T-cell (primary cell): ENCODE results near the gene TENM4. TPM values are rescaled to one million over a fixed set of nuclear protein-coding genes. Genes with fewer than 3 reads are reported as not detected.

ENCODE experiments used
- ATAC-seq, 4 experiments: fragments of 200-7000 bp in 3 of 4; fragments of 150-1000 bp in 1 of 4; cut with Tn5 transposase; replicated peaks in 1 of 4; 1 replicate in 3 of 4; 2 replicates in 1 of 4; pipeline ENCODE4 v1.10.0; 2021; ENCODE audit warnings: moderate library complexity in 3 of 4, mild to moderate bottlenecking in 2 of 4, moderate number of reproducible peaks in 1 of 4
- CTCF ChIA-PET, 2 donors: fragments of 300-600 bp; sonication (Branson Sonifier 250); formaldehyde crosslinking; loops; one replicate each; lab custom pipeline; 2022; ENCODE audit warnings: antibody characterized with exemption in 2 of 2; lab: Charles Lee
- POLR2A ChIA-PET, 2 donors: fragments of 300-600 bp; sonication (Branson Sonifier 250); formaldehyde crosslinking; loops; one replicate each; lab custom pipeline; 2022; ENCODE audit warnings: antibody characterized with exemption in 2 of 2; lab: Charles Lee
- DNase-seq, 35 experiments: peaks; one replicate each; pipeline versions ENCODE4 v3.0.0 to v3.0.0-alpha.2; 2013 to 2023
- H3K27ac ChIP-seq: one replicate; pipeline ENCODE4 v1.5.1; 2013; ENCODE audit warnings: low read length
- H3K27me3 ChIP-seq, 2 experiments: replicated peaks in 1 of 2; 1 replicate in 1 of 2; 2 replicates in 1 of 2; pipeline versions ENCODE4 v1.6.1 to v1.7.0; 2013; ENCODE audit warnings: low read length in 1 of 2, mixed read lengths in 1 of 2; ENCODE audit not compliant: control insufficient read depth in 2 of 2, insufficient read depth in 2 of 2; ENCODE audit errors: extremely low read depth in 1 of 2
- H3K36me3 ChIP-seq, 2 donors: 1 replicate in 1 of 2; 2 replicates in 1 of 2; pipeline versions ENCODE4 v1.6.1 to v1.7.0; 2013; ENCODE audit warnings: low read length in 1 of 2; ENCODE audit not compliant: control insufficient read depth in 2 of 2, insufficient read depth in 1 of 2; ENCODE audit errors: extremely low read depth in 1 of 2
- H3K4me1 ChIP-seq, 2 experiments: 1 replicate in 1 of 2; 2 replicates in 1 of 2; pipeline versions ENCODE4 v1.6.1 to v1.7.0; 2013; ENCODE audit warnings: low read length in 2 of 2, mixed read lengths in 1 of 2; ENCODE audit not compliant: insufficient read depth in 2 of 2, control insufficient read depth in 1 of 2; ENCODE audit errors: extremely low read depth in 1 of 2
- H3K4me3 ChIP-seq, 2 donors: 1 replicate in 1 of 2; 2 replicates in 1 of 2; pipeline versions ENCODE4 v1.5.1 to v1.7.0; 2013; ENCODE audit warnings: mild to moderate bottlenecking in 2 of 2, low read length in 1 of 2, moderate library complexity in 1 of 2; ENCODE audit not compliant: control insufficient read depth in 1 of 2; ENCODE audit errors: extremely low read depth in 1 of 2
- H3K9me3 ChIP-seq: 2 replicates; pipeline ENCODE4 v1.7.0; 2013
- H3K27ac Mint-ChIP-seq, 2 donors: one replicate each; pipeline ENCODE4 v1.8.0; 2020 to 2021; ENCODE audit warnings: mild to moderate bottlenecking in 2 of 2, mixed read lengths in 2 of 2
- H3K27me3 Mint-ChIP-seq, 2 donors: one replicate each; pipeline ENCODE4 v1.8.0; 2021 to 2022; ENCODE audit warnings: mixed read lengths in 2 of 2
- H3K36me3 Mint-ChIP-seq: one replicate; pipeline ENCODE4 v1.8.0; 2021; ENCODE audit warnings: mixed read lengths
- H3K4me1 Mint-ChIP-seq, 3 donors: one replicate each; pipeline ENCODE4 v1.8.0; 2020 to 2022; ENCODE audit warnings: mixed read lengths in 3 of 3, mild to moderate bottlenecking in 1 of 3
- H3K4me3 Mint-ChIP-seq, 3 donors: one replicate each; pipeline ENCODE4 v1.8.0; 2020 to 2022; ENCODE audit warnings: mild to moderate bottlenecking in 3 of 3, mixed read lengths in 3 of 3, moderate library complexity in 3 of 3
- H3K9me3 Mint-ChIP-seq, 3 donors: one replicate each; pipeline ENCODE4 v1.8.0; 2020 to 2022; ENCODE audit warnings: mixed read lengths in 3 of 3
- WGBS: methylation state at CpG from one replicate; pipeline ENCODE4 v1.1.5; 2013; ENCODE audit warnings: missing lambda C conversion rate; ENCODE audit not compliant: insufficient coverage; 5-methylcytosine and 5-hydroxymethylcytosine counted together
- total RNA-seq, 35 experiments: library from RNA in 6 of 35; stranded (reverse) in 6 of 35; fragments of 120-200 nt in 1 of 35; gene quantifications; one replicate each; pipeline versions ENCODE4 v1.2.1 to v1.2.4 and lab custom pipeline; 2013 to 2026

Gene TENM4
- total RNA-seq, 5 donors from 2014 or later (not counting 1 experiment from before 2014, with no cell fraction given): 0.03 to 0.35 (median 0.03) TPM; not detected in 2

DNA sequence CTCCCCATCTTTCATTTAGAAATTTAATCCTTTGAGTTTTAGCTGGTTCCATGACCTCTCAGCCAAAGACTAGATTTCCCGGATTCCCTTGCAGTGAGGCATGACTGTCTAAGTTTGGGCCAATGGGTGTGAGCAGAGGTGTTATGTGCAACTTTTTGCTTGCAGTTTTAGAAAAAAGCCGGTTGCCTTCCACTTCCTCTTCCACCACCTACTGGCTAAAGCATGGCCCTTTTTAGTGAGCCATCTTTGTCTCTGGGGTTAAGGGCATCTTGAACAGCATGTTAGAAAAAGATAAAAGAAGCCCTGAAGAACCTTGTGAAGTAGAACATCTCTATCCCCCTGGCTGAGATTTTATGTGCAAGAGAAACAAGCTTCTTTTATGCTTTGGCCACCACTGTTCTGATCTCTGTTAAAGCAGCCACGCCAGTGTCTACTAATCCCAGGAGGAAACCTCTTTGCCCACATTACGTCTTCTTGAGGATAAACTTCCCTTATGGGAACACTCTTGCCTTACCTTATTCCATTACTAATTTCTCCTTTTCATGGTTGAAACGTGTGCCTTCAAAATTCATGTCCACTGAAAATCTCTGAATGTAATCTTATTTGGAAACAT, 279.9 kb downstream of the TENM4 start:
- no peaks in the 10 kb centered on the region for H3K9me3 ChIP-seq
- ChIA-PET POLR2A (no interaction called here), CTCF (no interaction called here)
- Mint-ChIP-seq H3K36me3 (no peaks in the 10 kb centered on the region), H3K4me1 (no peaks in the 10 kb centered on the region), H3K27me3 (peaks cover 4 to 5% of the 10 kb centered on the region in 2 donors), H3K27ac (no peak overlapping the region), H3K9me3 (peaks cover 0 to 5% (median 2%) of the 10 kb centered on the region in 3 donors), H3K4me3 (no peak overlapping the region)
- ATAC-seq (no peak), DNase-seq (no peak)
- 80% methylated on average over 1 of the region's 5 CpGs for WGBS
- H3K27me3 ChIP-seq: peaks cover 0 to 5% of the 10 kb centered on the region in 2 experiments
- no peaks in the 10 kb centered on the region for H3K36me3 ChIP-seq
- H3K27ac ChIP-seq: no peak overlapping the region
- no peak overlapping the region for H3K4me3 ChIP-seq
- no peaks in the 10 kb centered on the region for H3K4me1 ChIP-seq

DNA sequence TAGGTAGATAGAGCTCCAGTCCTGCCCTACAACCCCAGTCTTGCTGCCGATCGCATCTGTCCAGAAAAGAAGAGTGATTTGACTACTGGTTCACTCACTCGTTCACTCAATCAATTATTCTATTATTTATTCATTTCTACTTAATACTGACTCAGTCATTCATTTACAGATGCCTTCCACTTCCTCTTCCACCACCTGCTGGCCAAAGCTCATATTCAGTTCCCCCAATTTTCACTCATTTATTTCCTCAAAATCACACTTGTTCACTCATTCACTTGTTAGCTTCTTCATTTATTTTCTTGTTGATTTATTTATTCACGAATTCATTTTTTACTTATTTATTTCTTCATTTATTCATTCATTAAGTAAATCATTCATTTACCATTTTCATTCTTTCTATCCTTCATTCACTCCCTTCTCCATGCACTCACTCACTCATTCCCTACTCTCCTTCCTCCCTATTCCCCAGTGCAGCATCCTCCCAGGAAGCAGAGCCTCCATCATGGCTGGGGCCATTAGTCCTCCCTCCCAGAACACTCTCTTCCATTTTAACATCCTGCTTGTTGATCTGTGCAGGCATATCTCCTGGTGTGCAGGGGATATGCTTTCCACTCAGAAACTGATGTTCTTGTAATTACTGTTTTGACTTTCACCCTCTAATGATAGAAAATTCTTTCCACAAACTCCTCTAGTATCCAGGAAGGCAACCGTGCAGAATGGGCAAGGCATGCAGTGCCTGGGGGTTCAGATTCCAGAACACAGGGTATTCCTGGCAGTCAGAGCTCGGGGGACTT, 281.0 kb downstream of the TENM4 start:
- Mint-ChIP-seq H3K4me1 (no peaks in the 10 kb centered on the region), H3K27me3 (peaks cover 4 to 5% of the 10 kb centered on the region in 2 donors), H3K27ac (no peak overlapping the region), H3K4me3 (no peak overlapping the region), H3K36me3 (no peaks in the 10 kb centered on the region), H3K9me3 (peaks cover 0 to 5% (median 0%) of the 10 kb centered on the region in 3 donors)
- POLR2A ChIA-PET: no interaction called here
- no peaks in the 10 kb centered on the region for H3K4me1 ChIP-seq
- no peaks in the 10 kb centered on the region for H3K9me3 ChIP-seq
- H3K4me3 ChIP-seq: no peak overlapping the region
- no peak for ATAC-seq
- H3K27me3 ChIP-seq: peaks cover 0 to 5% of the 10 kb centered on the region in 2 experiments
- no peaks in the 10 kb centered on the region for H3K36me3 ChIP-seq
- CTCF ChIA-PET: no interaction called here
- WGBS: 72% methylated on average over 4 of the region's 6 CpGs
- no peak for DNase-seq
- no peak overlapping the region for H3K27ac ChIP-seq

DNA sequence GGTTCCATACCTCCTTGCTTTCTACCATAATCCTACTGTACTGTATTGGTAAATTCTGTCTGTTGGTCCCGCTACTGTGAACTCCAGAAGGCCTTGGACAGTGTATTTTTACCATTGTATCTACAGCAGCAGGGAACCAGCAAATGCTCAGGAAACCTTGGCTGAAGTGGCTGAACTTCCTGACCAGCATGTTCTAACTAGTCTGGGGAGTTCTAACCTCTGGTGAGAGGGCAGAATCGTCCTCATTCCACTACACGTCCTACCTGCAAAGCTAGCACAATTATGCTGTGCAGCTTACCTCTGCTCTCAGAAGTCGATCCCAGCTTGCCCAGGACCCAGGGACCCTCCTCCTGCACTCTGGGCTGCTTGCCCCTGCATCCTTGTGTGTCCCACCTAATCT, 283.1 kb downstream of the TENM4 start:
- Histone ChIP-seq H3K27me3 (peaks cover 0 to 5% of the 10 kb centered on the region in 2 experiments), H3K9me3 (no peaks in the 10 kb centered on the region), H3K4me3 (no peak overlapping the region), H3K36me3 (no peaks in the 10 kb centered on the region), H3K27ac (no peak overlapping the region), H3K4me1 (no peaks in the 10 kb centered on the region)
- ChIA-PET CTCF (no interaction called here), POLR2A (no interaction called here)
- no peak for ATAC-seq
- Mint-ChIP-seq H3K27ac (no peak overlapping the region), H3K4me3 (no peak overlapping the region), H3K9me3 (peaks cover 0 to 5% (median 2%) of the 10 kb centered on the region in 3 donors), H3K36me3 (no peaks in the 10 kb centered on the region), H3K4me1 (no peaks in the 10 kb centered on the region), H3K27me3 (peaks cover 4 to 5% of the 10 kb centered on the region in 2 donors)
- DNase-seq: no peak
- whole genome bisulfite sequencing: 62% methylated on average over 3 of the region's 4 CpGs

GRCh38 chr11:79156031-79156430, 284.8 kb downstream of the TENM4 start:
- Histone ChIP-seq H3K27ac (no peak overlapping the region), H3K27me3 (peaks cover 0 to 5% of the 10 kb centered on the region in 2 experiments), H3K4me3 (no peak overlapping the region), H3K36me3 (no peaks in the 10 kb centered on the region), H3K4me1 (no peaks in the 10 kb centered on the region), H3K9me3 (no peaks in the 10 kb centered on the region)
- ATAC-seq: no peak
- Mint-ChIP-seq H3K4me1 (no peaks in the 10 kb centered on the region), H3K9me3 (peaks cover 0 to 5% (median 2%) of the 10 kb centered on the region in 3 donors), H3K27ac (no peak overlapping the region), H3K36me3 (no peaks in the 10 kb centered on the region), H3K27me3 (peaks cover 4 to 5% of the 10 kb centered on the region in 2 donors), H3K4me3 (no peak overlapping the region)
- POLR2A ChIA-PET: no interaction called here
- no peak for DNase-seq
- WGBS: 100% methylated on average over 1 of the region's 6 CpGs
- CTCF ChIA-PET: interaction anchor here in 1 of 2 donors (0.6 kb wide), 1 partner anchor 355 kb away, joined by 4 read pairs; no protein-coding TSS in a partner anchor

- no peaks in the 10 kb centered on the region for H3K36me3 ChIP-seq
- H3K4me1 Mint-ChIP-seq: no peaks in the 10 kb centered on the region
- H3K4me3 ChIP-seq: no peak overlapping the region
- H3K4me1 ChIP-seq: no peaks in the 10 kb centered on the region
- no peak for DNase-seq
- H3K27ac Mint-ChIP-seq: no peak overlapping the region
- ChIA-PET CTCF (interaction anchor here in 1 of 2 donors (0.6 kb wide), 1 partner anchor 355 kb away, joined by 4 read pairs; no protein-coding TSS in a partner anchor), POLR2A (no interaction called here)
- no peaks in the 10 kb centered on the region for H3K9me3 ChIP-seq
- H3K4me3 Mint-ChIP-seq: no peak overlapping the region
- H3K36me3 Mint-ChIP-seq: no peaks in the 10 kb centered on the region
- peaks cover 0 to 5% (median 2%) of the 10 kb centered on the region in 3 donors for H3K9me3 Mint-ChIP-seq
- H3K27me3 Mint-ChIP-seq: peaks cover 4 to 5% of the 10 kb centered on the region in 2 donors
- H3K27me3 ChIP-seq: peaks cover 0 to 3% of the 10 kb centered on the region in 2 experiments
- no peak overlapping the region for H3K27ac ChIP-seq
- ATAC-seq: no peak
- WGBS: no CpG with 5 or more reads among the region's 3 CpGs
Measured at GRCh38 chr11:79155237-79155636, 285.6 kb downstream of the TENM4 start.

GRCh38 chr11:79152511-79152910, 288.3 kb downstream of the TENM4 start:
- 20% methylated on average over 1 of the region's 4 CpGs for WGBS
- ChIA-PET CTCF (no interaction called here), POLR2A (no interaction called here)
- Histone ChIP-seq H3K36me3 (no peaks in the 10 kb centered on the region), H3K9me3 (no peaks in the 10 kb centered on the region), H3K27me3 (no peaks in the 10 kb centered on the region), H3K27ac (no peak overlapping the region), H3K4me1 (no peaks in the 10 kb centered on the region), H3K4me3 (no peak overlapping the region)
- H3K4me1 Mint-ChIP-seq: no peaks in the 10 kb centered on the region
- no peak for DNase-seq
- peaks cover 0 to 3% (median 2%) of the 10 kb centered on the region in 3 donors for H3K9me3 Mint-ChIP-seq
- no peak overlapping the region for H3K27ac Mint-ChIP-seq
- no peak for ATAC-seq
- no peaks in the 10 kb centered on the region for H3K36me3 Mint-ChIP-seq
- H3K4me3 Mint-ChIP-seq: no peak overlapping the region
- peaks cover 0 to 3% of the 10 kb centered on the region in 2 donors for H3K27me3 Mint-ChIP-seq
